ENCODE data around the gene TMEM47.

TMEM47 gene

DNA sequence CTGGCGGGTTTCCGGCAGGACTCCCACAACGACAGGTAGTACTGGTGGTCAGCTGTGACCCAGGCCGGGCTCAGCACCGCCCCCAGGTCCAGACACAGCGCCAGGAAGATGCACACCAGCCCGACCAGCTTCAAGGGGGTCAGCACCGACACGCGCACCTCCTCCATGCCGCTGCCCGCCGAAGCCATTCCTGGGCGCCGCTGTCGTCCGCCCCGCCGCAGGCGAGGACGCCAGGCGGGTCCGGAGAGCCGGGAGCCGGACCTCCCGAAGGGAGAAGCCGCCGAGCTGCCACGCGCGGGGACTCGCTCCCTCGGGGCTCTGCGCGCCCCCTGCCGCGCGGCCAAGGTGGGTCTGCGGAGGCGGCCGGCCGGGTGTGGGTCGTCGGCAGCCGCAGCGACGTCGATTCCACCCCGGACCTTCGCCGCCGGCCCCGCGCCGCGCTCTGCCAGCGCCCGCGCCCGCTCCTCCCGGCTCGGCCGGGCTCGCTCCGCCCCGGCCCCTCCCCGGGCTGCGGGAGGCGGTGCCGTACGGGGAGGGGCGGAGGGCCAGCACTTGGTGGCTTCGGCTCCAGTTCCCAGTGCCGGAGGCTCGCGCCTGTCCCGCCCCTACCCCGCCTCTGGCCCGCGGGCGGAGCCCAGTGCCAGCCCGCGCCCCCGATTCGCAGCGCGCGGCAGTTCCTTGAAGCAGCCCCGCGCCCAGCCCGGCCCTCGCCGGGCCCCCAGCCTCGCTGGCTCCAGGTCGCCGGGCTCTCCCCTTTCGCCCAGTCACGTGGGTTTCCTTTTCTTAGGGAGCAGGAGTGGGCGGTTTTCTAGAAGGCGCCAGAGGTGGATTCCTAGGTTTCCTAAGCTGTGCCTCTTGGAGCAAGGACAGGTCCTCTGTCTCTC, at the start of gene TMEM47:
TMEM47 (minus strand) TSS at position 444 of the 884 bp plus-strand sequence; CDS start at position 188, 256 bp downstream.
- in situ Hi-C loops (cut with MboI; ENCODE audit: low sequenced_read_pairs) = no loop called here

DNA sequence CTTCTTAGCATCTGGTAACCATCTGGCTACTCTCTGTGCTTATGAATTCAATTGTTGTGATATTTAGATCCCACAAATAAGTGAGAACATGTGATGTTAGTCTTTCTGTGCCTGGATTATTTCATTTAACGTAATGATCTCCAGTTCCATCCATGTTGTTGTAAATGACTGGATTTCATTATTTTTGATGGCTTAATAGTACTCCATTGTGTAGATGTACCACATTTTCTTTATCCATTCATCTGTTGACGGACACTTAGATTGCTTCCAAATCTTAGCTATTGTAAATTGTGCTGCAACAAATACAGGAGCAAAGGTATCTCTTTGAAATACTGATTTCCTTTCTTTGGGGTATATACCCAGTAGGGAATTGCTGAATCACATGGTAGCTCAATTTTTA, 30.0 kb upstream of the TMEM47 start:
- in situ Hi-C loops (cut with MboI; ENCODE audit: low sequenced_read_pairs) = no loop called here

DNA sequence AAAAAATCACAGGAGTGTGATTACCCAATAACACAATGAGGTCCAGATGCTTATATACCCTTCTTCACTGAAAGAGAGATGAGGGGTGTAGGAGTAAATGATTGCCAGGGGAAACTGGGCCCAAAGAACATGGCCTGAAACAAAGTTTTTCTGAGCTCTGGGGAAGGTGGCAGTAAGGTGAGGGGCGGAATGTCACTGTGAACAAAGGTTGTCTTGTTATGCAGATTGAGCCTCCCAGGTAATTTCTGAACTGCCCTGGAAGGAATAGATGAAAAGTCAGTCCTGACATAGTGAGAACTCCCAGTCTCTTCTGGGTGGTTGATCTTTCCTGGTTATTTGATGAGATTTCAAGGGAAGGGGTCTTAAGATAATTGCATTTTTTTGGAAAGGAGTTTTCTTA, 2.5 kb upstream of the TMEM47 start:
- in situ Hi-C loops (cut with MboI; ENCODE audit: low sequenced_read_pairs) = no loop called here

DNA sequence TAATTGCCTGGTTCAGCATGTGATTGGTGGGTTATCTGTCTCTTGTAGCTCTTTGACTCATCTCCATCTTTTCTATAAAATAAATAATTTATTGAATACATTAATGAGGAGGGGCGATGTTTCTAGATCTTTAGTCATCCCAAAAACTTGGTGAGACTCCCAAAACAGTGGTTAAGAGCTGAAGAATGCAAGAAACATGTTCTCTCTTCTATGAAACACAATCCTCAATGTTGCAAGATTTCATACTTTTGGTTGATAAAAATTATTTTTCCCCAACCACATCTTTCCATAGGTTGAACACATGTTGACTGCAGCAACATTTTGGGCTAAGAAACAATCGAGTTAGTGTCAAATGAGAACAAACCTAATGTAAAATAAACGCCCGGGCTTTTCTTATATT, 1.2 kb upstream of the TMEM47 start:
- in situ Hi-C loops (cut with MboI; ENCODE audit: low sequenced_read_pairs) = no loop called here

DNA sequence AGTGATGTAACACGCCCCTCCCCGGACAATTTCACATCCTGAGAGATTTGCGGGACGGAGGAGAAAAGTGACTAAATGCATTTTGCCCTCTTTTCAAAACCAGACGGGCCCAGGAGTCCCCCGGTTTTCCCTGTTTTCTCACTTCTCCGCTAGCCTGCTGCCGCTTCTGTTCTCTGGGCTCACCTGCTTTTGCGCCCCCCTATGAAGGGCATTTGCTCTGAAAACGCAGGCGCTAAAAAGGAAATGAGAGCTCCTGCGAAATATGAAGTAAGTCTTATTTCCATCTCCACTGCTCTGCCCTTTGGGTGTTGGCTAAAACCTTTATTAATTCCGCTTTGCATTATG, 613 bp upstream of the TMEM47 start:
- in situ Hi-C loops (cut with MboI; ENCODE audit: low sequenced_read_pairs) = no loop called here

DNA sequence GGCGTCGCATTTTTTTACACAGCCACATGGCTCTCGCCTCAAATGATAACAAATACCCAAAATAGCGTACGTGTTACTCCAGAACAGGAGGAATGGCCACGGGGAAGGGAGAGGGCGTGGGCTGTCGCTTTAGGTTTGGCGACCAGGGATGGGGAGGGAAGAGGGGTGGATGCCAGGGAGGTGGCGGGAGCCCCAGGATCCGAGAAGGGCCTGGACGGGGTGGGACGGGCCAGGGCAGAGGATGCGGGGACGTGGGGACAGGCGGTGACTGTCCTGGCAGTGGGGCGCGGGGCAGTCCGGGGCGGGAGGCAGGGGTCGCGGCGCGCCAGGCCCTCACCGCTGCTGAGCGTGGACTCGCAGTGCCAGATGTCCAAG, 631 bp downstream of the TMEM47 start:
- in situ Hi-C loops (cut with MboI; ENCODE audit: low sequenced_read_pairs) = no loop called here

DNA sequence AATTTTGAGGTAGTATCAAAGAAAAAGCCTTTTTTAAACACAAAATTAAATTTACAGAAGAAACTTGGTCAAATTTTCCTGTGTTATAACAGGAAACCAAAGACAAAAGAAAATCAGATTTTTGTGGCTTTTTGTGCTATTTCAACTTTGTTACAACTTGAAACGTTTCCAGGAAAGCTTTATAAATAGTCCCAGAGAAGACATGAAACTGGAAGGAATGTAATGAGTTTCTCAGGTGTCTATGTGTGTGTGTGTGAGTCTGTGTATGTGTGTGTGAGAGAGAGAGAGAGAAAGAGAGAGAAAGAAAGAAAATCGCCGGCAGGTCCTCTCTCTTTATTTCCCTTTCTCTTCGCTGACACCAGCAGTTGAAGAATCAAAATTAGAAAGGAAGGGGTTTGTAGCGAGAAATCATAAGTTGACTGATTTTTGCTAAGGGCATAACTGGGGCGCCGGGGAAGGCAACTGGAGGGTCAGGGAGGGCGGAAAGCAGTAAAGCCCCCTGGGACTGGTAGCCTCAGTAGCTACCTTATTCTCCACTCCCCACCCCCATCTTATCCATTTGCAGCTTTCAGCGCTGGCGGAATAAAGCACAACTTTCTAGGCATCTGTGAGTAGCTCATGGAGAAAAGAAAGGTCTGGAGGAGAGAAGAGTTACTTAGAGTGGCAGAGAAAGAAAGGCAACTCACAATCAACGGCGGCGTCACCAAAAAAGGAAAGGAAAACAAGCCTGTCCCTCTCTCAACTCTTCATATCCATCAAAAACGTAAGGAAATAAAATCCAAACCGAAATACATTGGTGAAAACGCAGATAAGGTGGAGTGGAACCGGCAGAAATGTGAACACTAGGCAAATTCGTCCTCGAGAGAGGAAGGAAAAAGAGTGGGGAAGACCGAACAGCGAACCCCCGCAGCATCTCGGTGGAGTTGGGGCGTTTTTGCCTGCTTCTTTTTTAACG, 1.3 kb downstream of the TMEM47 start:
- in situ Hi-C loops (cut with MboI; ENCODE audit: low sequenced_read_pairs) = no loop called here

DNA sequence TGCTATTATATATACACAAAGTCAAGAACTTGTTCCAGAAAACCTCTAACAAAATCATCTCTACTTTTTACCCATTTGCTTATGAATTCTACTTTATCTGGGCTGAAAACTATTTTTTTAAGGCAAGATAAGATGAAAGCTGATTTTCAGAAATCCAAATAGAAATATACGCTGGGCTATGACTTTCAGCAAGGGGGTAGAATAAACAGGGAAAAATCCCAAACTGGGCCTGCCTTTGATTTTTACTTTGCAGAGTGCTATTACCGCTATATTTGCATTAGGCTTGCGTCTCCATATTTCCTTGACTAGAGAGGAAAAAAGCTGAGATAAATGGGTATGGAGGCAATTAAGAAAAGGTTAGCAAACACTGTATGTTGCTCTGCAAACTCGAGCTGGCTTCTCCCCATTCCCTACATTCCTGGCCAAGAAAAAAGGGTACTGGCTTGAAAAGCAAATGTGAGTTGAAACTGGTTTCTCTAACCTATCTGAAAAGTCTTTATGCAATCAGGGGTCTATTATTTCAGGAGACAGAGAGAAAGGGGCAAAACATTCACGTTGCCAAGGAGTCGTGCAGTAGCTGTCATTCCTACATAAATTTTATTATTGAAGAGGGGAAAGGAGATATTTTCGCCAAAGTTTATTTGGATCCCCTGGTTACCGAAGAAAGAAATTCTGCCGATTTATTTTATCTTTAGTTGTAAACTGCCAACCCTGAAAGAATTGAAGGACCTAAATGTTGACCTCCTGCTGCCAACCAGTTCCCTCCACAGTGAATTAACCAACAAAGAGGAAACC, 2.2 kb downstream of the TMEM47 start:
- in situ Hi-C loops (cut with MboI; ENCODE audit: low sequenced_read_pairs) = no loop called here

DNA sequence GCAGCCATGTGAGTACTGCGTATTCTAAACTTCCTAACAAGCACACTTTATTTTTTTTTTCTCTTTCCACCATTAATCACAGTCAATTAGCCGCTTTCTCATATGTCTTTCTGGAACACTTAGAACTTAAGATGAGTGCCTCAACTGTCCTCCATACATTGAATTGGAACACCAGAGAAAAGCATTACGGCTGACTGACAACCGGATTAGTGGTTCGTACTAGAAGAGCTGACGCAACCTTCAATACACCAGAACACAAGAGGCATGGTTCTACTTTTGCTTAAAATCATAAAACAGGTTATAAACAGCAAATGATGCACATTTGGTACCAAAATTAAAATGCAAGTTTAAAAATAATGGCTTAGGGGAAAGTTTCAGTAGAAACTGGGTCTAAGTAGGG, 3.3 kb downstream of the TMEM47 start:
- in situ Hi-C loops (cut with MboI; ENCODE audit: low sequenced_read_pairs) = no loop called here

DNA sequence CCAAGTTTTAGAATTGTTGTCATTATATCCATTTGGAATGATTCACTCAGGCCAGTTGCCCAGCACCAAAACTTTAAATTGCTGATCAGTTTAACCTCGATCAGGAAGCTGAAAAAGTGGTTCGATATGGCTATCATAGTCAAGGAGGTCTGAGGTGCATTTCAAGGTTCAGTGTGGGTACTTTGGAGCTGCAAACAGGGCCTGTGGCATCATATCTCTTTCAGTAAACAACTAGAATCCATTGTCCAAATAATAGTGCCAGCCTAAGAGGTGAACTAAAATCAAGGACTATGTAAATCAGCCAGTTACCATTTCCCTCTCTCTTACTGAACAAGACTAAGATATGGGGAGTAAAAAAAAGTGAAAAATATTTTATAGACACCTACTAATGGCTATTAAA, 14.2 kb downstream of the TMEM47 start:
- in situ Hi-C loops (cut with MboI; ENCODE audit: low sequenced_read_pairs) = no loop called here

DNA sequence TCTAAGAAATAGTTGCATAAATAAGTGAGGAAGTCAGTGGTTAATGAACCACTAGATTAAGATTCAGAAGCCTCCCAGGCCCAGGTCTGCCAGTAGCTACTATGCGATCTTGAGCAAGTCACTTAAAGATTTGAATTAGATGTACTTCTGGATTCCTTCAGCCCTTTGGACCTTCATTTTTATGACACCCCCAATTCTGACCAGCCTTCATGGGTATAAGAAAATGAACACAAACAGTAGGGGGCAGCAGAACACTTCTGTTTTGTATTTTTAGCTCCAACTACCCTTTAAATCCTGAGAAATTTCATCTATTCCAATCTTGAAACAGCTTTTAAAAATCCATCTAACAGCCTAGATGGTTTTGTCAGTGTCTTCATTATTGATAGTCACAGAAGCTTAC, 19.0 kb downstream of the TMEM47 start:
- in situ Hi-C loops (cut with MboI; ENCODE audit: low sequenced_read_pairs) = no loop called here

DNA sequence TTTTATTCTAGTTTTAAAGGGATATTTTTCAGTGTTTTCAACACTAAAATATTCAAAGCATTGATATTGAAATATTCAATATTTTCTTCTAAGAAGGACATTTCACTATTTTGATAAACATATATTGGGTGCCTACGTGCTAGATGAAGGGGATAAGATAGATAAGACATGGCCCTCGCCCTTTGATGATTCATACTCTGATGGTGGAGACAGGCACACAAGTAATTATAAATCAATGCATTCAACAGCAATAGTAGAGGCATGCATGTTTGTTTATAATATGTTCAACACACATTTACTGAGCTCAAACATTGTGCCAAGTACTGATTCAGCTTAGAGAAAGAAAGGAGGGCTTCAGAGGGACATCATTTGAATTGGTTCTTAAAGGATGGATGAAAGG, 22.7 kb downstream of the TMEM47 start:
- in situ Hi-C loops (cut with MboI; ENCODE audit: low sequenced_read_pairs) = no loop called here

DNA sequence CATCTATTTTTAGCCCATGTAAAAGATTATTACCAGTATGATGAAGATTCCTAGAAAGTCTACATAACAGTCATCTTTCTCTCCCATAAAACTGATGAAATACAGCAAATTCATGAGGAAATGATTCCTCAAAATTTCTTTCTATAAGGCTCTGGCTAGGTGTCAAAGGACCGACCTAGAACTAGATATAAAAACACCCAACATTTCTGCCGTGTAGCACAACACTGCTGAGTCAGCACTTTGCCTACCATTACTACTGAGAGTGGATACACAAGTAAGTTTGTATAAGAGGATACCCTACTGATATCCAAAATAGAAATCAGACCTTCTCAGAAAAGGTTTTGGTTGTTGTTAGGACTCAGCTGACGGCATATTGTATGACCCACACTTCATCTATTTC, 24.7 kb downstream of the TMEM47 start:
- in situ Hi-C loops (cut with MboI; ENCODE audit: low sequenced_read_pairs) = no loop called here

DNA sequence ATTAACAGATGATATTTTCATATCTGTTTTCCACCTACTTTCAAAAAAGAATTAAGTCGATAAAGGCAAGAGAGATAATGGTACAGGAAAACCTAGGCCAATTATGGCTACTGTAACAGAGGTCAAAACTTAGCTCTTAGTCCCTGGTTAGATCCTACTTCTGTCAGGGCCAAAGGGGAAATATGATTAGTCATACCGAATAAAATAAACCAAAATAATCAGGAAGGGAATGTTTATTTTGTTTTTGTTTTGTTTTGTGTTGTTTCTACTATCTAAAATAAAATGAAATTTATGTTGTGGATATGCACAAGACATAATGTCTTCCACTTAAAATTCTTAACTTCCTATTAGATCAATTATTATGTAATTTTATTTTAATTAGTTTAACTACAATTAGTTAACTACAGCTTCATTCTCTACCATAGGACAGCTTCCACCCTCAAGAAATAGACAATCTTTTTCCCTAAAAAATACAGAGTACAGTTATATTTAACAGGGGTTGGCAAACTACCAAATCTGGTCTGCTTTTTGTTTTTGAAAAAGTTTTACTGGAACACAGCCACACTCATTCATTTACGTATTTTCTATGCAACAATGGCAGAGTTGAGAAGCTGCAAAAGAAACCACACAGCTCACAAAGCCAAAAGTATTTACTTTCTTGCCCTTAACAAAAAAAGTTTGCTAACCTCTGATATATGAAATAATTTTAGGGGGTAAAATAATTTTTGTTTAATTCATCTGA, 25.4 kb downstream of the TMEM47 start:
- in situ Hi-C loops (cut with MboI; ENCODE audit: low sequenced_read_pairs) = no loop called here

DNA sequence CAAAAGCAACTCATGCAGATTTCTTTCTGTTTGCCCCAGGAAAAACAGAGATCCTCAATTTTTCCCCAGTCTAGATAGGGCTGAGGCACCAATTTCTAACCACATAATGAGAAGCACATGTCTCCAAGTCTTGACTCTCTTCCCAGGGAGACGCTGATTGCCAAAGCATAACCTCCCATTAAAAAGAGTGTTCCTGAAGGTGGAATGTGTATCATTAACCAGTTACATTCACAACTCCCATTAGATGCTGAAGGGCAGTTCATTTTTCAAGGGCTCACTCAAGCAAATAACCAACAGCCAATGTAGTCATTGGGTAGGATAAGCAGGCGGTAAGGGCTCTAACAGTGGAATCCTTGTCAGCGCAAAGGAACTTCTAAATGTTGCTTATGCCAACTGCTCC, 27.5 kb downstream of the TMEM47 start:
- in situ Hi-C loops (cut with MboI; ENCODE audit: low sequenced_read_pairs) = no loop called here

DNA sequence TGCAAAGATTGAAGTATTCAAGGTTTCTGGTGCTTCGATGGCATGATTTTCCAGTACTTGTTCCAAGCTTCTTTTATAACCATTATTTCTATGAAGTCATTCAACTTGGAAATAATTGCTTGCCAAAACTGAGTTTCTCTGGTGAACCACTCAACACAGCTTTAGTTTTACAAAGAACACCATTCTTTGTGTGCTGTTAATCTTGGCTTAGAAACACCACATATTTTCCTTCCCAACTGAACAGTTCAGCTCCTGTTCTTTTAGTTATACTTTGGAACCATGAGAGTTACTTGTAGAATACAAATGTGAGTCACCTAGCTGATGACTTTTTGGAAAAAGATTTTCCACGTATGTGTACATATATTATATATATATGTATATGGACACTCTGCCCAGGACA, 32.7 kb downstream of the TMEM47 start:
- in situ Hi-C loops (cut with MboI; ENCODE audit: low sequenced_read_pairs) = no loop called here

DNA sequence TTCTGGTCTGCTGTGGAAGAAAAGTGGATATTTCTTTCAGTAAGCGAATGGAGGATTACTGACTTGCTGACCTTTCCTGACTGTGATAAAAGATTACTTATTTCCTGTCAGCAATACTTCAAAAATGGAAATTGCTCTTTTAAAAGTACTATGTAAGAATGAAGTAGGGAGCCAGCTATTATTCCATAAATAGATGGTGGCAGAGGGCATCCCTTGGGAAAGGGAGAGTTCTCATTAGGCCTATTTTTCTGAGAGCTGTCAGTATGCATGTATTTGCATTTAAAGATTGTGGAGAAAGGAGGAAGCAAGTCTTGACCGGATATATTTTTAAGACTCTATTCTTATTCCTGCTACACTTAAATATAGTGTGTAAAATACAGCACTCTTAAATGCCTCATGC, 37.2 kb downstream of the TMEM47 start:
- in situ Hi-C loops (cut with MboI; ENCODE audit: low sequenced_read_pairs) = no loop called here

DNA sequence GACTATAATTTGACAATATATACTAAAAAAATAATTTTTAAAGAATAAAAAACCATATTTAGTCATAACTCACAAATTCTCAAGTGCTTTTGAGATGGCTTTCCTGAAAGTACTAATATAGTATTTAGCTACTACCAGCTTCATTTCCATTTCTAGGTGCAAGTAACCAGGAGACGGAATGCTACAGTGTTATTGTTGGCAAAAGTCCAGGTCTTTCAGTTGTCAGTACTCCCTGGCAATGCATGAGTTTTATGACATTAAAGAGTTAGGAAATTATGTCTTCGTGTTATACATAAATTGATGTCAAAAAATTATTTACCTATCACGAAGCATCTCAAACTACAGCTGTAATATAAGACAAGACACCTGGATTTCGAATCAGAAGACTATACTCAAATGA, 45.0 kb downstream of the TMEM47 start:
- in situ Hi-C loops (cut with MboI; ENCODE audit: low sequenced_read_pairs) = no loop called here

DNA sequence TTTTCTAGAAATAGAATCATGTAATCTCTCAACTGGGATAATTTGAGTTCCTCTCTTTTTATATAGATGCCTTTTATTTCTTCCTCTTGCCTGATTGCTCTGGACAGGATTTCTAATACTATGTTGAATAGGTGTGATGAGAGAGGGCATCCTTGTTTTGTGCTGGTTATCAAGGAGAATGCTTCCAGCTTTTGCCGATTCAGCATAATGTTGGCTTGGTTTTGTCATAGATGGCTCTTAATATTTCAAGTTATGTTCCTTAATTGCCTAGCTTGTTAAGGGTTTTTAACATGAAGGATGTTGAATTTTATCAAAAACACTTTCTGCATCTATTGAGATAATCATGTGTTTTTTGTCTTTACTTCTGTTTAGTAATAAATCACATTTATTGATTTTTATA, 58.7 kb downstream of the TMEM47 start:
- in situ Hi-C loops (cut with MboI; ENCODE audit: low sequenced_read_pairs) = no loop called here

DNA sequence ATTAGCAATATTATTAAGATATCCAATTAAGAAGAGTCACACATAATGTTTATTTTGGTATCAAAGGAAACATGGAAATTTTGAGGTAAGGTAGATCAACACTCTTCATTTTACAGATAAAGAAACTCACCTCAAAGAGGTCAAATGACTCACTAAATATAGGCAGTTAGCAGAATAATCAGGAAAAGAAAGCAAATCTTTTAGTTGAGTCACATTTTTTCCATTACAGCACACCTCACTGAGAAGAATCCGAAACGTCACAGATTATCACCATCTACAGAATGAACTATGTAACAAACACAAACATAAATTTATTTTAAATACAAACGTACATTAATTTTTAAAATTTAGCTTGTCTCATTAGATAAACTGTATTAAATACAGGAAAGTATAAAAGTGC, 70.1 kb downstream of the TMEM47 start:
- in situ Hi-C loops (cut with MboI; ENCODE audit: low sequenced_read_pairs) = no loop called here

Data from HL-60/S4 treated with retinoic acid at 250 ng/mL for 4 days and 3 days (cell line).